Aorta (tissue), 5 donors: ENCODE data around the gene RXRA. TPM values are rescaled to one million over a fixed set of nuclear protein-coding genes. Genes with fewer than 3 reads are reported as not detected.

Experiments
- ATAC-seq: fragments of 200-7000 bp; cut with Tn5 transposase; one replicate; pipeline ENCODE4 v1.9.1; 2022; ENCODE audit warnings: moderate library complexity; ENCODE audit not compliant: low FRiP score
- DNase-seq, 2 donors: peaks; one replicate each; pipeline ENCODE4 v3.0.0-alpha.2; 2020
- H3K27ac ChIP-seq, 2 donors: one replicate each; pipeline ENCODE4 v1.5.1; 2013; ENCODE audit warnings: low read length in 2 of 2, mild to moderate bottlenecking in 2 of 2, moderate library complexity in 2 of 2, control low read depth in 1 of 2, inconsistent platforms in 1 of 2, low read depth in 1 of 2
- H3K27me3 ChIP-seq, 2 donors: one replicate each; pipeline ENCODE4 v1.6.1; 2013; ENCODE audit warnings: control low read depth in 1 of 2, low read length in 1 of 2, mild to moderate bottlenecking in 1 of 2, moderate library complexity in 1 of 2; ENCODE audit not compliant: insufficient read depth in 2 of 2, control insufficient read depth in 1 of 2
- H3K36me3 ChIP-seq, 2 donors: one replicate each; pipeline ENCODE4 v1.6.1; 2013; ENCODE audit warnings: control low read depth in 1 of 2, low read length in 1 of 2, mild to moderate bottlenecking in 1 of 2; ENCODE audit not compliant: insufficient read depth in 2 of 2, control insufficient read depth in 1 of 2
- H3K4me1 ChIP-seq, 2 donors: one replicate each; pipeline ENCODE4 v1.6.1; 2013; ENCODE audit warnings: low read length in 2 of 2, control low read depth in 1 of 2, mild to moderate bottlenecking in 1 of 2, moderate library complexity in 1 of 2; ENCODE audit not compliant: insufficient read depth in 2 of 2, control insufficient read depth in 1 of 2
- H3K4me3 ChIP-seq, 2 donors: one replicate each; pipeline ENCODE4 v1.5.1; 2013; ENCODE audit warnings: low read length in 2 of 2, control low read depth in 1 of 2, mild to moderate bottlenecking in 1 of 2
- H3K9me3 ChIP-seq: one replicate; pipeline ENCODE4 v1.6.1; 2013; ENCODE audit warnings: mild to moderate bottlenecking, low read length; ENCODE audit not compliant: control insufficient read depth
- WGBS, 2 donors: extraction: QIAGEN DNeasy Blood & Tissue Kit; methylation state at CpG; one replicate each; pipeline ENCODE4 v1.1.7; 2013; 5-methylcytosine and 5-hydroxymethylcytosine counted together
- intact Hi-C, 2 donors: fragments of 100-400 bp; cut with DNase I; formaldehyde crosslinking; loops; one replicate each; pipeline versions ENCODE4 v1.14.2 to v1.15.0; 2022
- polyA plus RNA-seq, 2 donors: library from polyadenylated mRNA; stranded (reverse); fragments of 200-250 nt; gene quantifications; one replicate each; pipeline ENCODE4 v1.2.3, GENCODE V29; 2013
- total RNA-seq, 2 donors: library from RNA; stranded (reverse); fragmentation: NEBNext Ultra II Directional; extraction: Animal tissue kit (Norgen Biotek cat#: 25700); gene quantifications; one replicate each; pipeline ENCODE4 v1.2.1, GENCODE V29; 2021
- donor health status: healthy with polysubstance abuse.
- donor health status: Bipolar disorder and iron deficiency.
- donor health status: DM: no; HTN: no; CAD: no.
- donor health status: DM: no; HTN: no; CAD: no.
- donor health status: DM: yes; HTN: yes; CAD: no.

Gene RXRA
- total and polyA plus RNA-seq, 4 donors: 17.7 to 67.8 (median 32.7) TPM

GRCh38 chr9:134423166-134423565 is 96.9 kb downstream of the RXRA start:
- H3K4me3 ChIP-seq: no peak overlapping the region
- intact Hi-C loops: no loop called here
- no peaks in the 10 kb centered on the region for H3K36me3 ChIP-seq
- H3K9me3 ChIP-seq: no peaks in the 10 kb centered on the region
- no peak for DNase-seq
- H3K27me3 ChIP-seq: no peaks in the 10 kb centered on the region
- no peak for ATAC-seq
- no peaks in the 10 kb centered on the region for H3K4me1 ChIP-seq
- 92 to 94% methylated on average over 15 of the region's 15 CpGs for WGBS, 2 donors
- no peak overlapping the region for H3K27ac ChIP-seq

- intact Hi-C loops: no loop called here
- Histone ChIP-seq H3K27ac (no peak overlapping the region), H3K9me3 (no peaks in the 10 kb centered on the region), H3K36me3 (no peaks in the 10 kb centered on the region), H3K4me1 (no peaks in the 10 kb centered on the region), H3K4me3 (no peak overlapping the region), H3K27me3 (no peaks in the 10 kb centered on the region)
- 92 to 93% methylated on average over 15 of the region's 15 CpGs for WGBS, 2 donors
- no peak for DNase-seq
- no peak for ATAC-seq
Measured at GRCh38 chr9:134423749-134424148, 97.5 kb downstream of the RXRA start.

GRCh38 chr9:134424818-134425217 is 98.6 kb downstream of the RXRA start:
- Histone ChIP-seq H3K9me3 (no peaks in the 10 kb centered on the region), H3K4me3 (no peak overlapping the region), H3K4me1 (no peaks in the 10 kb centered on the region), H3K27me3 (no peaks in the 10 kb centered on the region), H3K36me3 (peaks cover 0 to 2% of the 10 kb centered on the region in 2 donors), H3K27ac (no peak overlapping the region)
- intact Hi-C loops: no loop called here
- WGBS, 2 donors: 87 to 89% methylated on average over 9 of the region's 9 CpGs
- ATAC-seq (no peak), DNase-seq (no peak)

- no peaks in the 10 kb centered on the region for H3K27me3 ChIP-seq
- WGBS, 2 donors: 62 to 71% methylated on average over 6 to 9 of the region's 9 CpGs
Measured at GRCh38 chr9:134425401-134425800, 99.1 kb downstream of the RXRA start.

GRCh38 chr9:134425812-134426211 is 99.6 kb downstream of the RXRA start:
- 91 to 94% methylated on average over 9 of the region's 9 CpGs for WGBS, 2 donors
- Histone ChIP-seq H3K4me3 (no peak overlapping the region), H3K36me3 (peaks cover 0 to 2% of the 10 kb centered on the region in 2 donors), H3K9me3 (no peaks in the 10 kb centered on the region), H3K27ac (no peak overlapping the region), H3K4me1 (no peaks in the 10 kb centered on the region), H3K27me3 (no peaks in the 10 kb centered on the region)
- ATAC-seq: no peak
- DNase-seq: no peak
- intact Hi-C loops: no loop called here

More at GRCh38 chr9:134425401-134425800, 99.1 kb downstream of the RXRA start:
- ATAC-seq: no peak
- no peak for DNase-seq
- Histone ChIP-seq H3K4me3 (no peak overlapping the region), H3K4me1 (no peaks in the 10 kb centered on the region), H3K9me3 (no peaks in the 10 kb centered on the region), H3K36me3 (peaks cover 0 to 2% of the 10 kb centered on the region in 2 donors), H3K27ac (no peak overlapping the region)
- intact Hi-C loops: no loop called here

GRCh38 chr9:134426436-134426835 is 100.2 kb downstream of the RXRA start:
- no peak overlapping the region for H3K27ac ChIP-seq
- 93 to 95% methylated on average over 15 of the region's 15 CpGs for WGBS, 2 donors
- ATAC-seq: no peak

GRCh38 chr9:134427153-134427782 is 101.0 kb downstream of the RXRA start:
- Histone ChIP-seq H3K36me3 (peaks cover 0 to 2% of the 10 kb centered on the region in 2 donors), H3K27me3 (no peaks in the 10 kb centered on the region), H3K9me3 (no peaks in the 10 kb centered on the region), H3K27ac (no peak overlapping the region), H3K4me1 (no peaks in the 10 kb centered on the region), H3K4me3 (no peak overlapping the region)
- ATAC-seq (no peak), DNase-seq (no peak)
- 87 to 88% methylated on average over 24 of the region's 24 CpGs for WGBS, 2 donors
- intact Hi-C loops: no loop called here

More at GRCh38 chr9:134426436-134426835, 100.2 kb downstream of the RXRA start:
- H3K4me3 ChIP-seq: no peak overlapping the region
- intact Hi-C loops: no loop called here
- H3K4me1 ChIP-seq: no peaks in the 10 kb centered on the region
- no peak for DNase-seq
- no peaks in the 10 kb centered on the region for H3K27me3 ChIP-seq
- peaks cover 0 to 2% of the 10 kb centered on the region in 2 donors for H3K36me3 ChIP-seq
- no peaks in the 10 kb centered on the region for H3K9me3 ChIP-seq

GRCh38 chr9:134428559-134428958 is 102.3 kb downstream of the RXRA start:
- Histone ChIP-seq H3K27me3 (no peaks in the 10 kb centered on the region), H3K27ac (no peak overlapping the region), H3K4me1 (no peaks in the 10 kb centered on the region), H3K36me3 (peaks cover 0 to 2% of the 10 kb centered on the region in 2 donors), H3K9me3 (no peaks in the 10 kb centered on the region), H3K4me3 (no peak overlapping the region)
- DNase-seq: no peak
- WGBS, 2 donors: 90 to 94% methylated on average over 14 of the region's 14 CpGs
- no peak for ATAC-seq
- intact Hi-C loops: no loop called here

- H3K4me3 ChIP-seq: no peak overlapping the region
- intact Hi-C loops: no loop called here
- H3K27ac ChIP-seq: no peak overlapping the region
- WGBS, 2 donors: 92 to 97% methylated on average over 18 to 20 of the region's 20 CpGs
- no peaks in the 10 kb centered on the region for H3K4me1 ChIP-seq
- DNase-seq (no peak), ATAC-seq (no peak)
- no peaks in the 10 kb centered on the region for H3K9me3 ChIP-seq
- H3K36me3 ChIP-seq: peaks cover 0 to 2% of the 10 kb centered on the region in 2 donors
- no peaks in the 10 kb centered on the region for H3K27me3 ChIP-seq
Measured at GRCh38 chr9:134429007-134429406, 102.8 kb downstream of the RXRA start.
